Stimulated activated CD8-positive, alpha-beta memory T cell treated with anti-CD3 and anti-CD28 coated beads, Interleukin-12 subunit alpha, Interleukin-12 subunit beta, amount 100 ng/mL, for 4 hours (primary cell): ENCODE data around the gene LSMEM2.
"Not testable (repeated sequence)": the region's sequence is repeated elsewhere in the genome, so short reads cannot be mapped to it uniquely, and the experiment has no call there.

Source experiments
- DNase-seq: peaks from one replicate; pipeline ENCODE4 v3.0.0-alpha.2; 2020; ENCODE audit warnings: low read depth

The LSMEM2 gene

GRCh38 chr3:50245831-50246516 is 32.9 kb upstream of the LSMEM2 start:
- DNase-seq = peak; percentile 86

DNA sequence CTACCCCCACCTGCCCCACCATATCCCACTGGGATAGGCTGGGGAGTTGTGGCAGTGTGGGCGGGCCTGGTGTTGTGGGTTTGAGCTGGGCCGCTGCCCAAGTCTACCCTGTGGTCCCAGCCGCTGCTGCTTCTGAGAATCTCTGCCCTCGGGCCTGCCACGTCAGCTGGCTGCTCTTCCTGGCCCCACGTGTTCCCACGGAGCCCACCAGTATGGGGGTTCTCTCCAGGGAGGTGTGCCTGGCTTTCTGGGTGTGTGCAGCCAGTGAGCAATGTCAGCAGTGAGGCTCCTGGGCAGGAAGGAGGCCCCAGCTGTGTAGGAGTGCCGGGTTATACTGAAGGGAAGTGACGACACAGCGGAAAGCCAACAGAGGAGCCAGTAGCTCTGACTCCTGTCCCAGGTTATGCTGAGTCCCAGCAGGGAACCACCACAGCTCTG is 32.4 kb upstream of the LSMEM2 start:
- DNase-seq = peak; percentile 64

DNA sequence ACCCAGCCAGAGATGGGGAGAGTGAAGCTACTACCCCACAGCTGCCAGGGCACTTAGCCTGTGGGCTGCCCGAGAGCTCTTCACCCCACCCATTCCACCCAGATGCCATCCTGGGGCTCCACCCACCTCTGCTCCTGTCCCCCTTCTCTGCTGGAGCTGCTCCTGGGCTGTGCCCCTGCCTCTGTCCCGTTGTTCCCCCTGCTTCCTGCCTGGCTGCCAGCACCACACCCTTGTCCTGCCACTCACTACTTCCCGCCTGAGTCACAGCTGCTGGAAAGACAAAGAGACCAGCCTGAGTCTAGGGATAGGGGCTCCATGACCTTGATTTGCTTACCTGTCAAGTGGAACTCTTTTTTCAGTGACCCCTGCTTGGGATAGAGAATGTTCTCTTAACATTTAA is 30.5 kb upstream of the LSMEM2 start:
- DNase-seq = no peak

DNA sequence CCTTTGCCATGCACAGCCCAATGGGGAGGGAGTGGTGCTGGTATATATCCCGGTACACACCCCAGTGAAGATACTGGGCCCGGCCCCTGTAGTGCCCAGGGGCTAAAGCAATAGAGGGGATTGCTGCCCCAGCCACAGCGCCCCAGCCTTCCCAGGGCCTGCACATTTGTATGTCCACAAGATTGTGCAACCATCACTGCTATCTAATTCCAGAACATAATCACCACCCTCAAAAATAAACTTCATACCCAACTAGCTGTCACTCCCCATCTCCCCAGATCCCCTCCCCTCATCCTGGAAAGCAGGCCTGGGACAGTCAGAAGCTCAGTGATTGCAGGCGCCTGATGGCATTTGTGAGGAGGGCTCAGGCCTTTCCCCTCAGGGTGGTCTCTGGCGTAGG is 29.4 kb upstream of the LSMEM2 start:
- no peak for DNase-seq

DNA sequence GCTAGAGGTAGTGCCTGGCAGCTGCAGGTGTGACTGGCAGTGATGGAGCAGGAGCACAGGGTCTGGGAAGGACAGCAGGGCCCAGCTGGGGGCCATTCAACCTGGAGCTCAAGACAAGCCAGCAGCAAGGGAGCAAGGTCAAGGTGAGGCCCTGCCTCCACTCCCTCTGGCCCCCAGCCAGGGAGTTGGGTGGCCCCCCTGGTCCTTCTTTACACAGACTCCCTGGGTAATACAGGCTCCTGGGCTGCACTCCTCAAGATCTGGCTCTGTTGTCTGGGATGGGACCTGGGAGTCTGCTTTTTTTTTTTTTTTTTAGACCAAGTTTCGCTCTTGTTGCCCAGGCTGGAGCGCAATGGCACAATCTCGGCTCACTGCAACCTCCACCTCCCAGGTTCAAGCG is 28.4 kb upstream of the LSMEM2 start:
- DNase-seq = no peak

DNA sequence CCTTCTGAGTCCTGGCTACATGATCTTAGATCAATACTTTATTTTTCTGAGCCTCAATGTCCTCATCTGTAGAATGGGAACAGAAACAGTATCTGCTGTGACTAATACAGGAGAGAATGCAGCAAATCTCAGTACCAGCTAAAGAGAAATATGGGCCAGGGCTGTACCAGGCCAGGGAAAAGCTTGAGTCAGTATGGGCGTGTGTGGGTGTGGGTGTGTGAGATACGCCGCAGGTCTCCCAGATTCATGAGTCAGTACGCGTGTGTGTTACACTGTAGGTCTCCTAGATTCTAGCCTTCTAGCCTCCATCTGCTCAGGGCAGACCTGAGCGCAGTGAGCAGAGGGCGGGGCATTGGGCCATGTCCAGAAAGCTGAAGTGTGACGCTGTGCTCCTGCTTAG is 27.7 kb upstream of the LSMEM2 start:
- no peak for DNase-seq

GRCh38 chr3:50254577-50255250 is 24.2 kb upstream of the LSMEM2 start:
- no peak for DNase-seq

- DNase-seq = no peak
These were observed 23.7 kb upstream of the LSMEM2 start for GRCh38 chr3:50255251-50255615.

DNA sequence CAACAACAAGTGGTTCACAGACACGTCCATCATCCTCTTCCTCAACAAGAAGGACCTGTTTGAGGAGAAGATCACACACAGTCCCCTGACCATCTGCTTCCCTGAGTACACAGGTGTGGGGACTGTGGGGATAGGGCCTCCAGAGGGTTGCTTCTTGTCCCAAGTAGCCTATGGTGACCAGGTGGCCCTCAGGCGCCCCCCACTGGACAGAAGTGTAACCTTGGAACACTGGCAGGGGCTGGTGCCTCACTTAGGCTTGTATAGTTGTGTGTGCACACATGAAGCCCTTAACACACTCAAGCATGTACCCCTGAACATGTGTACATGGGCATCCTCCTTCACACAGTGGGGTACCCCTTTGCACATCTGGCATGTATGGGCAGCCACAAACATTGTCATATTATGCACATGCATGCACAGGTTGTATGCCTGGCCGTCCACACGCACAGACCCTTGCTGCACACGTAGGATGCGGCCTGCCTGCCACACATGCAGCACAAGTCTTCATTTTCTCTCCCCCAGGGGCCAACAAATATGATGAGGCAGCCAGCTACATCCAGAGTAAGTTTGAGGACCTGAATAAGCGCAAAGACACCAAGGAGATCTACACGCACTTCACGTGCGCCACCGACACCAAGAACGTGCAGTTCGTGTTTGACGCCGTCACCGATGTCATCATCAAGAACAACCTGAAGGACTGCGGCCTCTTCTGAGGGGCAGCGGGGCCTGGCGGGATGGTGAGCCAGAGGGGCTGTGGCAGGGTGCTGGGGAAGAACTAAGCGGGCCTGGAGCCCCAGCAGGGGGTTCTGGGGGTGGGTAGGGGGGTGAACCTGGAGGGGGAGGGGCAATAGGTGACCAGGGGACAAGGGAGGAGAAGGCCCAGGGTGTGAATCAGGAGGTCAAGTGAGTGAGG is 21.7 kb upstream of the LSMEM2 start:
- DNase-seq = no peak

DNA sequence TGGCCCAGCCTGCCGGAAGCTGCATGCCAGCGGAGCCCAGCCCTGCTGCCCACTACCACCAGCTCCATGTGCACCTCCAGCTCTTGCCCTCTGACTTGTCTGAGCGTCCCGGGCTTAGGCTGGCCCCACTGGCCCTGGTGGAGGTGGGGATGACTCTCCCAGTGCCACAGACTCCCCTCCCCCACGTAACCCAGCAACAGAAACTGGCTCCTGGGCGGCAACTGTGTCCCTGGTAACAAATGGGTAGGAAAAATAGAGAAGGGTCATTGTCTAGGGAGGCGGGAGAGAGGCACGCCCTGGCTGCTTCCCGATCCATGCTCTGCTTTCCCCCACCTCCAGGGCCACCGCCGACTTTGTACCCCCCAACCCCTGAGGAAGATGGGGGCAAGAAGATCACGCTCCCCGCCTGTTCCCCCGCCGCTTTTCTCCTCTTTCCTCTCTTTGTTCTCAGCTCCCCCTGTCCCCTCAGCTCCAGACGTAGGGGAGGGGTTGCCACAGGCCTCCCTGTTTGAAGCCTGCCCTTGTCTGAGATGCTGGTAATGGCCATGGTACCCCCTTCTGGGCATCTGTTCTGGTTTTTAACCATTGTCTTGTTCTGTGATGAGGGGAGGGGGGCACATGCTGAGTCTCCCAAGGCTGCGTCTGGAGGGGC is 20.7 kb upstream of the LSMEM2 start:
- no peak for DNase-seq

GRCh38 chr3:50258979-50259378 is 19.9 kb upstream of the LSMEM2 start:
- no peak for DNase-seq

DNA sequence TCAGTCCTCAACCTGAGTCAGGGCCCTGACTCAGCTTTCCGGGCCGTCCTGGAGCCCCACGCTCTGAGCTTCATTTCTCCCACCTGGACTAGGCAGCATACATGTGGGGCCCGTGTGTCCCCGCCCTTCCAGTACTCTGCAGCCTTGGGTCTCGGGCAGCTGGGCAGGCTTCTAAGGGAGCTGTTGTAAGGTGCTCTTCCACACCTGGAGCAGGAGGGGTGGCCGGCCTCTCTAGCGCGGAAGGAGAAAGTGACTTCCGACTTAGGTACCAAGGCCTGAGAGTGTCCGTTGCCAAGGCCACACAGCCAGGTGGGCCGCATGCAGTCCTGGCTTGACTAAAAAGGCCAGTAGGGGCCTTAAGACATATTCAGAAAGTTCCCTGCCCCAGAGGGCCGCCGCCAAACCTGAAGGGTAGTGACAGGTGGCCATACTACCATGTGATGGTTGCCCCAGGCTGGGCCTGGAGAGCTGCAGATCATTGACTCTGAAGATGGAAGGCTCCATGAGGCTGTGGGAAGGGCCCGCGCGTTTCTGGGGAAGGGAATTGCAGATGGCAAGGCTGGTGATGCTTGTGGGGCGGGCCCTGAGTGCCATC is 19.4 kb upstream of the LSMEM2 start:
- no peak for DNase-seq

DNA sequence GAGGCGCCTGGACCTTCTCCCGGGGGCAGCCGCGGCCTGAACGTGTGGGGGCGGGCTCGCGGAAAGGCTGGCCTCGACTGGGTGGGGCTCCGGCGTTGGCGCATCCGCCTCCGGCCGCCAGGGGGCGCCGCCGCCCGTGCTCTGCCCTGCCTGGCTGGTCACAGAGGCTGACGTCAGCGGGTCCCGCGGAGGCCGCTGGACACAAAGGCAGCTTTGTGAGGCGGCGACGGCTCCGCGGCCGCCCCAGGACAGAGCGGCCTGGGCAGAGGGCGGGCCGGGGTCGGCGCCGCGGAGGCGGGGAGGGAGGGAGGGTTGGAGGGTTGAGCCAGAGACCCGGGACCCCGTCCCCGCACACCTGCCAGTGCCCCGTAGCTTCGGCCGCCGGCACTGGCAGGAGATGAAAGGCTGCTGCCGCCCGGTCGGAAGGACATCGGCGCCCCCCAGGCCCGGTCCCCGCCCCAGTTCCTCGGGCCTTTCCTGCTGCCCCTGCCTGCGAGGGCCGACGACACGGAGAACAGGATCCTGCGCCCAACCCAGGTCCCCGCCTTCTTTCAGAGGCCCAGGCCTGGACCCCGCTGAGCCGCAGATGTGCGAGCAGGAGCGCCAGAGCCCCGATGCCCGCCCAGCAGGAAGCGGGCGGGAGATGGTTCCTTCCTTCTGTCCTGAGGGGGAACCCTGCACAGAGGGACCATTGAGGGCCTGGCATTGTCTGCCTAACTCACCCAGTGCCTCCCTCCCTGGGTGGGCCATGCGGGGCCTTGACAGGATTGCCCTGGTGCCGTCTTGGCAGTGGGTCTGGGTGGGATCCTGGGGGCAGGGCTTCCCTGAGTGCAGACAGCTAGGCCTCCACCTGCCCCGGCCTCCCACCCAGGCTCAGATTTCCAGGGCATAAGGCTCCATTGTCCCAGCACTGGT is 18.6 kb upstream of the LSMEM2 start:
- peak; percentile 71 for DNase-seq

DNA sequence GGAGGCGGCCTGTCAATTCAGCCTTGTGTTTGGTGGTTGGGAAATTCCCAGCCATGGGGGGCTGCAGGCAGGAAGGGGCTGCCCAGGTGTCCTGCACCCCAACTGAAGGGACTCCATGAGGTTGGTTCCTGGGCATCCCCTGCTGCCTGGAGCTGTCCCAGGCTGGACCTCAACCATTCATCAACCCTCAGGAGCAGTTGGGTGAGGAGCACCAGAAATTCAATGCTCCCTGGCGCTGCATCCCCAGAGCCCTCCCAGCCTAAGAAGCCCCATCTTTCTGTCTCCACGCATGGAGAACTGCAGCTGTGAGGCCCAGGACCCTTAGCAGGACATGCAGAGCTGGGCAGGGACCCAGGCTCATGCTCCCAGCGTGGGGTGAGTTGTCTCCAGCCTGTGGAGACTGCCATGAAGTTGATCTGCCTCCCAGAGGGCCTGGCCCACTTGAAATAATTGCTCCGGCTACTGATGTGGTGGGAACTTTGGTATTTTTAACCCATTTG is 17.9 kb upstream of the LSMEM2 start:
- DNase-seq = no peak

DNA sequence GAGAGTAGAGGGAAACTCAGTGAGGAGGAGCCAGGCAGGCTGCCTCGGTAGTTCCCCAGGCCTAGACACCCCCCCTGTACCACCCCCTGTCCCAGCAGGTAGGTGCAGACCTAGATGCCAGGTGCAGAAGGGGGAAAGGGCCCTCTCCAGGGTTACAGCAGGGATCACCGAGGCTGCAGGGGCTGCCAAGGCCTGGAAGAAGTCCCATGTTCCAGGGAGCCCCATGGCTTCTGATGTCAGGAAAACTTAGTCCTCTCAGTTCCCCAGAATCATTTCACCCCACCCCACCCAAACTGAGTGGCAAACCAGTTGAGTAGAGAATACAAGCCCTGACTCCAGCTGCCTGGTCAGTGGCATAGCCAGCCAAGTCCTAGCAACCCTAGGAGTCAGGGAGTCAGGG is 17.4 kb upstream of the LSMEM2 start:
- DNase-seq = no peak

- not testable (repeated sequence) for DNase-seq
These were observed 16.7 kb upstream of the LSMEM2 start for GRCh38 chr3:50262200-50262599.

- DNase-seq = no peak
These were observed 16.1 kb upstream of the LSMEM2 start for GRCh38 chr3:50262778-50263177.

DNA sequence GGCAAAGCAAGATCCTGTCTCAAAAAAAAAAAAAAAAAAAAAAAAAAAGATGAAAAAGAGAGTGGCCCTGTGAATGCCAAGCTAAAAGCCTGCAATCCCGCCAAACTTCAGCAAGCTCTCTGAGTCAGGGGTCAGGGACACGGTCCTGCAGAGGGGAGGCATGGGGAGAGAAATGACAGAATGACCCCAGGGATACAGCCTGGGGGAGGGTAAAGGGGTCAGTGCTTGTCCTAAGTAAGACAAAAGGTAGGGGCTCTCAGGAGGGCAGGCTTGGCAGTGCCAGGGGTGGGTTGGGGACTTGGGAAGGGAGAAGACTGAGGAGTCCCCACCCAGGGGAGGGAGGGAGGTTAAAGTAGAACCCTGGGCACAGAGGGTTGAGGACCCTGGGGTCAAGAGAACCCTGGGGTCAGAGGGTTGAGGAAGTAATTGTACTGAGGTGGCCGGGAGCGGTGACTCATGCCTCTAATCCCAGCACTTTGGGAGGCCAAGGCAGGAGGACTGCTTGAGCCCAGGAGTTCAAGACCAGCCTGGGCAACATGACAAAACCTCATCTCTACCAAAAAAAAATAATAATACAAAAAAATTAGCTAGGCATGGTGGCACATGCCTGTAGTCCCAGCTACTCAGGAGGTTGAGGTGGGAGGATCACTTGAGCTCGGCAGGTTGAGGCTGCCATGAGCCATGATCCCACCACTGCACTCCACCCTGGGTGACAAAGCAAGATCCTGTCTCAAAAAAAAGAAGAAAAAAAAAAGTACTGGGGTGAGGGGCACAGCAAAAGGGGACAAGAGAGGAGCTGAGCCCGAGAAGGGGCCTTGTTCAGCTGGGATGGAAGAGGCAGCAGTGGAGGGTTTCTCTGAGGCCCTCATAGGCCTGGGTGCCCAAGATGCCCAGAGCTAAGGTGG is 15.2 kb upstream of the LSMEM2 start:
- no peak for DNase-seq

GRCh38 chr3:50264383-50264963 is 14.4 kb upstream of the LSMEM2 start:
- no peak for DNase-seq
